ENCODE data around the gene SMPD3.

DNA sequence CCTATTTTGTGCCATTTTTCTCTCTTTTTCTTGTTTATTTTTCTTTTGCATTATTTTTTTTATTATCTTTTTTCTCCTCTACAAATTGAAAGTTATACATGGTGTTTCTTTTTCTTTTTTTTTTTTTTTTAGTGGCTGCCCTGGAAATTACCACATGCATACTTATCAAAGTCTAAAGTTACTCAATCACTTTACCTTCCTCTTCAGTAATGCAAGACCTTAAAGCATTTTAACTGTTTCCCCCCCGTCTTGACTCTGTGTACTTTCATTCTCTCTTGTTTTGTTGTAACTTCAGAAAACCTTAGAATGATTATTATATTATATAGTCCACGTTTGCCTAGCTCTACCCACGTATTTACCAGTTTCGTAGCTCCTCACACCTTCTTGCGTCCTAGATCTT, 33.3 kb upstream of the SMPD3 start:
- TF ChIP-seq POLR2A (IDR thresholded peaks at IDR 0.05) = no peak
- TF ChIP-seq, protein P1, sequence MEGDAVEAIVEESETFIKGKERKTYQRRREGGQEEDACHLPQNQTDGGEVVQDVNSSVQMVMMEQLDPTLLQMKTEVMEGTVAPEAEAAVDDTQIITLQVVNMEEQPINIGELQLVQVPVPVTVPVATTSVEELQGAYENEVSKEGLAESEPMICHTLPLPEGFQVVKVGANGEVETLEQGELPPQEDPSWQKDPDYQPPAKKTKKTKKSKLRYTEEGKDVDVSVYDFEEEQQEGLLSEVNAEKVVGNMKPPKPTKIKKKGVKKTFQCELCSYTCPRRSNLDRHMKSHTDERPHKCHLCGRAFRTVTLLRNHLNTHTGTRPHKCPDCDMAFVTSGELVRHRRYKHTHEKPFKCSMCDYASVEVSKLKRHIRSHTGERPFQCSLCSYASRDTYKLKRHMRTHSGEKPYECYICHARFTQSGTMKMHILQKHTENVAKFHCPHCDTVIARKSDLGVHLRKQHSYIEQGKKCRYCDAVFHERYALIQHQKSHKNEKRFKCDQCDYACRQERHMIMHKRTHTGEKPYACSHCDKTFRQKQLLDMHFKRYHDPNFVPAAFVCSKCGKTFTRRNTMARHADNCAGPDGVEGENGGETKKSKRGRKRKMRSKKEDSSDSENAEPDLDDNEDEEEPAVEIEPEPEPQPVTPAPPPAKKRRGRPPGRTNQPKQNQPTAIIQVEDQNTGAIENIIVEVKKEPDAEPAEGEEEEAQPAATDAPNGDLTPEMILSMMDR (IDR thresholded peaks at IDR 0.05) = no peak

Measured in uterus (tissue), 2 donors.